Neural cell (in vitro differentiated cells): ENCODE data around the gene MID1. TPM values are rescaled to one million over a fixed set of nuclear protein-coding genes. Genes with fewer than 3 reads are reported as not detected.
A peak's percentile ranks its signal among the peaks of the same experiment; 100 is the strongest.

Source experiments
- H2AFZ ChIP-seq: fragments of 200-600, 300-800 bp; sonication (generic), shearing (Covaris generic); 2 replicates; pipeline ENCODE4 v1.6.0; 2014; ENCODE audit warnings: low read depth, mild to moderate bottlenecking, antibody characterized with exemption, low read length, moderate library complexity
- H3F3A ChIP-seq: fragments of 200-600 bp; shearing (Covaris generic); 2 replicates; pipeline ENCODE4 v1.6.1; 2016; ENCODE audit warnings: mild to moderate bottlenecking, moderate library complexity, mixed read lengths, antibody characterized with exemption, low read length; ENCODE audit not compliant: insufficient read depth, poor library complexity, severe bottlenecking
- H3K27ac ChIP-seq: fragments of 200-600, 300-800 bp; sonication (generic), shearing (Covaris generic); 2 replicates; pipeline ENCODE4 v1.5.1; 2014; ENCODE audit warnings: mild to moderate bottlenecking, low read length, moderate library complexity
- H3K27me3 ChIP-seq: fragments of 300-800, 200-600 bp; sonication (generic), shearing (Covaris generic); 2 replicates; pipeline ENCODE4 v1.6.0; 2014; ENCODE audit warnings: mild to moderate bottlenecking, low read depth, low read length, moderate library complexity; ENCODE audit not compliant: insufficient read depth
- H3K36me3 ChIP-seq: fragments of 300-800, 200-600 bp; sonication (generic), shearing (Covaris generic); 2 replicates; pipeline ENCODE4 v1.5.1; 2014; ENCODE audit warnings: mild to moderate bottlenecking, antibody characterized with exemption, low read length, moderate library complexity; ENCODE audit not compliant: insufficient read depth
- H3K4me2 ChIP-seq: fragments of 300-800, 200-600 bp; sonication (generic), shearing (Covaris generic); 2 replicates; pipeline ENCODE4 v1.6.0; 2014; ENCODE audit warnings: mild to moderate bottlenecking, low read length
- H3K4me3 ChIP-seq: fragments of 300-800, 200-600 bp; sonication (generic), shearing (Covaris generic); 2 replicates; pipeline ENCODE4 v1.5.1; 2014; ENCODE audit warnings: mild to moderate bottlenecking, low read length, moderate library complexity
- H3K79me2 ChIP-seq: fragments of 200-600 bp; shearing (Covaris generic); replicated peaks from 2 replicates; pipeline ENCODE4 v1.6.0; 2014; ENCODE audit warnings: mild to moderate bottlenecking, low read length, moderate library complexity; ENCODE audit not compliant: insufficient read depth
- H3K9ac ChIP-seq: fragments of 300-800, 200-600 bp; sonication (generic), shearing (Covaris generic); 2 replicates; pipeline ENCODE4 v1.6.1; 2016; ENCODE audit warnings: mild to moderate bottlenecking, low read length, mixed read lengths
- H3K9me2 ChIP-seq: fragments of 200-600 bp; shearing (Covaris generic); 2 replicates; pipeline ENCODE4 v1.6.1; 2016; ENCODE audit warnings: mild to moderate bottlenecking, low read length, mixed read lengths; ENCODE audit not compliant: insufficient read depth
- H3K9me3 ChIP-seq: fragments of 200-600, 300-800 bp; sonication (generic), shearing (Covaris generic); 2 replicates; pipeline ENCODE4 v1.6.1; 2016; ENCODE audit warnings: mild to moderate bottlenecking, mixed run types, low read length, moderate library complexity, mixed read lengths
- H4K20me1 ChIP-seq: fragments of 200-600 bp; shearing (Covaris generic); 2 replicates; pipeline ENCODE4 v1.6.1; 2016; ENCODE audit warnings: mild to moderate bottlenecking, mixed run types; ENCODE audit not compliant: insufficient read depth
- CTCF ChIP-seq: fragments of 450-650 bp; IDR thresholded peaks from 2 replicates; pipeline ENCODE4 v1.5.1; 2014; ENCODE audit warnings: antibody characterized with exemption, mild to moderate bottlenecking, moderate library complexity; ENCODE audit not compliant: poor library complexity, severe bottlenecking
- EP300 ChIP-seq: fragments of 450-650 bp; conservative IDR thresholded peaks from 2 replicates; pipeline ENCODE4 v1.6.1; 2014; ENCODE audit warnings: antibody characterized with exemption, mild to moderate bottlenecking, moderate library complexity; ENCODE audit not compliant: poor library complexity, severe bottlenecking
- EZH2 ChIP-seq: fragments of 200-600, 300-800 bp; shearing (Covaris generic), sonication (generic); IDR thresholded peaks from 2 replicates; pipeline ENCODE4 v1.6.1; 2014; ENCODE audit warnings: antibody characterized with exemption, low read length, borderline replicate concordance, mild to moderate bottlenecking; ENCODE audit not compliant: insufficient read depth, poor library complexity, severe bottlenecking
- MXI1 ChIP-seq: fragments of 450-650 bp; conservative IDR thresholded peaks from 2 replicates; pipeline ENCODE4 v1.6.1; 2014; ENCODE audit warnings: antibody characterized with exemption, mild to moderate bottlenecking; ENCODE audit not compliant: poor library complexity, severe bottlenecking
- POLR2AphosphoS5 ChIP-seq: IDR thresholded peaks from 2 replicates; pipeline ENCODE4 v1.6.1; 2012
- RAD21 ChIP-seq: fragments of 450-650 bp; conservative IDR thresholded peaks from 2 replicates; pipeline ENCODE4 v1.6.1; 2014; ENCODE audit warnings: antibody characterized with exemption, mild to moderate bottlenecking, moderate library complexity
- REST ChIP-seq: IDR thresholded peaks from 2 replicates; pipeline ENCODE4 v1.6.1; 2012; ENCODE audit warnings: borderline replicate concordance
- SMC3 ChIP-seq: fragments of 450-650 bp; conservative IDR thresholded peaks from 2 replicates; pipeline ENCODE4 v1.6.1; 2014; ENCODE audit warnings: antibody characterized with exemption, mild to moderate bottlenecking, moderate library complexity; ENCODE audit not compliant: poor library complexity
- TAF1 ChIP-seq: IDR thresholded peaks from 2 replicates; pipeline ENCODE4 v1.6.1; 2012; ENCODE audit warnings: low read depth
- polyA plus RNA-seq: library from polyadenylated mRNA; depleted of rRNA; stranded (reverse); fragments of >200 nt; gene quantifications from 2 replicates; pipeline ENCODE4 v1.2.3, GENCODE V29; 2014

Gene MID1
- polyA plus RNA-seq, 1 donor from 2014 or later = 16.6 TPM

GRCh38 chrX:10414862-10415261, 205.5 kb downstream of the MID1 start:
- peak overlapping the region; percentile 82 for H3K27ac ChIP-seq
- H3K4me2 ChIP-seq = no peak overlapping the region
- TF ChIP-seq MXI1 = no peak
- TF ChIP-seq TAF1 = no peak
- TF ChIP-seq SMC3 = no peak
- TF ChIP-seq REST = no peak
- no peak for TF ChIP-seq EP300
- no peak for TF ChIP-seq POLR2AphosphoS5
- TF ChIP-seq EZH2 = no peak
- TF ChIP-seq CTCF = no peak
- no peak for TF ChIP-seq RAD21
- no peaks in the 10 kb centered on the region for H3K9me3 ChIP-seq
- H3K27me3 ChIP-seq = no peaks in the 10 kb centered on the region
- no peaks in the 10 kb centered on the region for H3K79me2 ChIP-seq
- H2AFZ ChIP-seq = no peak overlapping the region
- H3K9ac ChIP-seq = peak overlapping the region; percentile 34
- no peaks in the 10 kb centered on the region for H3F3A ChIP-seq
- H4K20me1 ChIP-seq = no peaks in the 10 kb centered on the region
- no peak overlapping the region for H3K4me3 ChIP-seq
- no peaks in the 10 kb centered on the region for H3K36me3 ChIP-seq
- no peaks in the 10 kb centered on the region for H3K9me2 ChIP-seq

DNA sequence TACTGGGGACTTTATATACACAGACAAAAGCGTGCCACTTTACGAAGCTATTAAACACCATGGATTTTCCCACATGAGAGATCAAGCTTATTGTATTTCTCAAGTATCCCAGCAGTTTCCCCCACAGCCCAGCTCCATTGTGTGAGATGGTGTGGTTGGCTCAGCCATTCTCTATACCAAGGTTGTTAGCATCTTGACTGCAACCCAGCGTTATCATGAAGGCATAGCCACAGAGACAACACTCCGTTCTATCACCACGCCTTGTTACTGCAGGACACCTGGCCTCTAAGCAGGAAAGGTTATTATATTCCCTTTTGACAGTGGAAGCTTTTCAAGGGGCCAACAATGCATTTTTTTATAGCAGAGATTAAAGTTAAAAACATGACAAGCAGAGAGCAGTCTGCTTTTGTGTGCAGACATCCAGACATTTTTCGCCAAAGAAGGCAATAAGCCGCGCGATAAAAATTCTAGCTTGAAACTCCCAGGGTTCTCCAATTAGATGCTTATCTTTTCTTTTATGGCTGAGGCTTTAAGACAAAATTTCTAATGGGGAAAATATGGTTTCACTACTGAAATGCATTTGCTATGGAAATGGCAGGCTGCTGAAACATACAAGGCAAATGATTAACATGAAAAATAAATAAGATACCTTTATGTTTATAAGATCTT, 206.1 kb downstream of the MID1 start:
- H3K9ac ChIP-seq = no peak overlapping the region
- H3K79me2 ChIP-seq = no peaks in the 10 kb centered on the region
- no peaks in the 10 kb centered on the region for H3K9me2 ChIP-seq
- no peak overlapping the region for H3K4me3 ChIP-seq
- H4K20me1 ChIP-seq = no peaks in the 10 kb centered on the region
- no peaks in the 10 kb centered on the region for H3K9me3 ChIP-seq
- H3F3A ChIP-seq = no peaks in the 10 kb centered on the region
- H3K36me3 ChIP-seq = no peaks in the 10 kb centered on the region
- no peak overlapping the region for H3K4me2 ChIP-seq
- TF ChIP-seq TAF1 = no peak
- TF ChIP-seq MXI1 = no peak
- no peak for TF ChIP-seq REST
- no peak for TF ChIP-seq RAD21
- no peak for TF ChIP-seq SMC3
- no peaks in the 10 kb centered on the region for H3K27me3 ChIP-seq
- peak overlapping the region; percentile 82 for H3K27ac ChIP-seq
- no peak overlapping the region for H2AFZ ChIP-seq
